GM19351 (cell line): ENCODE measurements around the gene AGAP3.

ENCODE experiments used
- ATAC-seq: cut with Tn5 transposase; IDR thresholded peaks from one replicate; pipeline ENCODE4 v1.9.1; 2021; ENCODE audit warnings: mild to moderate bottlenecking, moderate library complexity; ENCODE audit not compliant: unreplicated experiment

Gene AGAP3

DNA sequence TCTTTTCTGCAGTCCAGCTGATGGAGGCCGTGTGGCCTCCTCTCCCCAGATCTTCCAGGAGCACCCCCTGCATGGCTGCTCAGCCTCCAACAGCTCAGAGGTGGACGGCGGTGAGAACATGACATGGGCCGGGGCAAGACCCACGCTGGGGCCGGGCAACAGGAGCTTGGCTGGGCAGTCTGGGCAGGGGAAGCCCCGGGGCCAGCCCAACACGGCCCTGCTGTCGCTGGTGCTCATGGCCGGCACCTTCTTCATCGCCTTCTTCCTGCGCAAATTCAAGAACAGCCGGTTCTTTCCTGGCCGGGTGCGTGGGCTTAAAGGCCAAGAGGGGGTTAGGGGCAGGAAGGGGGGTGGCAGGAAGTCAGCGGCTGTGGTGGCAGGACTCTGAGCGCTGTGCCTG, 12.3 kb upstream of the AGAP3 start:
- no peak for ATAC-seq

DNA sequence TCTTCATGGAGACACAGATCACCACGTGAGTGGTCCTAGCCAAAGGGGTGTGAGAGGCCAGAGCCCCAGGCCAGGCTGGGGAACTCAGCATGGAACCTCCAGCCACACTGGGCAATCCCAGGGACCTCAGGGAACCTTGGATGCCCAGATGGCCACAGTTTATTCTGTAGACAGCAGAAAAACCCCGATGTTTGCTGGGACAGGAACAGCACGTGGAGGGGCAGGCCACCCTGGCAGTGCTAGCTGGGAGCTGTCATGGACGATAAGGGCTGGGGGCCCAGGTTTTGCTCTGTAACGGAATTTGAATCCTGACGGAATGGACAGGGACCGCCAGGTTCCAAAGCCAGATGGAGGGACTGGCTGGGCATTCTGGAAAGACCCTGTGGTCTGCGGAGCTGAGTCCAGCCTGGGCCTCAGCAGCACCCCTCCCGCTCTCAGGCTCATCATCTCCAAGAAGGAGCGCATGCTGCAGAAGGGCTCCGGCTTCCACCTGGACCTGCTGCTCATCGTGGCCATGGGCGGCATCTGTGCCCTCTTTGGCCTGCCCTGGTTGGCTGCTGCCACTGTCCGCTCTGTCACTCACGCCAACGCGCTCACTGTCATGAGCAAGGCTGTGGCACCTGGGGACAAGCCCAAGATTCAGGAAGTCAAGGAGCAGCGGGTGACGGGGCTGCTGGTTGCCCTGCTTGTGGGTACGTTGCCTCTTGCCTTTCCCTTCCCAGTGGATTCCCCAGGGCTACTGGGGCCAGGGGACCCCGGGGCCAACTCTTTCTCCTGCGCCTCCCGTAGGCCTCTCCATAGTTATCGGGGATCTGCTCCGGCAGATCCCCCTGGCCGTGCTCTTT, 11.2 kb upstream of the AGAP3 start:
- ATAC-seq, result no peak

DNA sequence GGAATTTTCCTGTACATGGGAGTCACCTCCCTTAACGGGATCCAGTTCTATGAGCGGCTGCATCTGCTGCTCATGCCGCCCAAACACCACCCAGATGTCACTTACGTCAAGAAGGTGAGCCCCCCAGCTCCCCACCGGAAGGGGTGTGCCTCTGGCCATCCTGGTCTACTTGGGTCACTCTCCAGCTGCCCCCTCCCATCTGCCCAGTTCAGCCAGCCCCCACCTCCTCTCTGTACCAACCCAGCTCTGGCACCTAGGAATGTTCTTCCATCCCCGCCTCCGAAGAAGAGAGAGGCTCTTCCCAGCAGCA, 10.7 kb upstream of the AGAP3 start:
- no peak for ATAC-seq

DNA sequence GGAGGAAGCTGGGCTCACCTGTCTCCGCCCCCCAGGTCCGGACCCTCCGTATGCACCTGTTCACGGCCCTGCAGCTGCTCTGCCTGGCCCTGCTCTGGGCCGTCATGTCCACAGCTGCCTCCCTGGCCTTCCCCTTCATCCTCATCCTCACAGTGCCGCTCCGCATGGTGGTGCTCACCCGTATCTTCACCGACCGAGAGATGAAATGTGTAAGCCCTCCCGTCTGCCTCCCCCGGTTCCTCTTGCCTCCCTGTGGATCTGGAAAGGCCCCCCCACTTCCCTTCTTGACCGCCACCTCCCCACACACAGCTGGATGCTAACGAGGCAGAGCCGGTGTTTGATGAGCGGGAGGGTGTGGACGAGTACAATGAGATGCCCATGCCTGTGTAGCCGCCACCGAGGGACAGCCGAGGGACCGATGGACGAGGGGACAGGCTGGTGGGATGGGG, 10.3 kb upstream of the AGAP3 start:
- ATAC-seq, result no peak

DNA sequence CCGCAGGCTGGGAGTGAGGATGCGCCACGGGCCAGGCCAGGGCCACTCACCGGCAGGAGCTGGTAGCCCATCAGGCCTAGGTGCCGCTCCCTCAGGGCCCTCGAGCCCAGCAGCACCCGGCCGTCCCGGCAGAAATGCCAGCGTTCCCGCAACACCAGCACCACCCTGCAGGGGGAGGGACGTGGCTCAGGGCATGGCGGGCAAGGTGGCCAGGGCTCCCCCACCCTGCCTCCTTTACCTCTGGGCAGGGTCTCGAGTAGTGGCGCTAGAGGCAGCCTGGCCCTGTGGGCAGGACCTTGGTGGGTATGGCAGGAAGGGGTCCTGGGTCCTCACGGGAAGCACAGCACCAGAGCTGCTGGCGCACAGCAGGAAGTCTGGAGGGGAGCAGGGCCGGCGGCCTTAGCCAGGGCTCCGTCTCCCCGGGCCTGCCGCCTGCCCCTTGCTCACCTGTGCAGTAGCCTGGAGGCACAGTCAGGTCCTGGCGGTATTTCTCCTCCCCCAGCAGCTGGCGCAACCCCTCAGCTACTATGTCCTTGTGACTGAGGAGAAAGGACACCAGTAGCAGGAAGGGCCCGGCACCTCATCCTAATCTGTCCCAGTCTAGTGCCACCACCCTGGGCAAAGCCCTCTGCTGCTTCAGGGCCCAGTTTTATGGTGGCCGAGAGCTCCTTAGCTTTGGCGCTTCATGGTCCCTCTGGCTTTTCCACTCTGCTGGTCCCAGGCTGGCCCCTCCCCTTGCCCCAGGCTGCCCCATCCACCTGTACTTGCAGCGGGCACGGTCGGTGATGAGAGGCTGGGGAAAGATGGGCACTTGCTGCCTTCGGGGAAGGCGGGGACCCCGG, 9.2 kb upstream of the AGAP3 start:
- no peak for ATAC-seq

DNA sequence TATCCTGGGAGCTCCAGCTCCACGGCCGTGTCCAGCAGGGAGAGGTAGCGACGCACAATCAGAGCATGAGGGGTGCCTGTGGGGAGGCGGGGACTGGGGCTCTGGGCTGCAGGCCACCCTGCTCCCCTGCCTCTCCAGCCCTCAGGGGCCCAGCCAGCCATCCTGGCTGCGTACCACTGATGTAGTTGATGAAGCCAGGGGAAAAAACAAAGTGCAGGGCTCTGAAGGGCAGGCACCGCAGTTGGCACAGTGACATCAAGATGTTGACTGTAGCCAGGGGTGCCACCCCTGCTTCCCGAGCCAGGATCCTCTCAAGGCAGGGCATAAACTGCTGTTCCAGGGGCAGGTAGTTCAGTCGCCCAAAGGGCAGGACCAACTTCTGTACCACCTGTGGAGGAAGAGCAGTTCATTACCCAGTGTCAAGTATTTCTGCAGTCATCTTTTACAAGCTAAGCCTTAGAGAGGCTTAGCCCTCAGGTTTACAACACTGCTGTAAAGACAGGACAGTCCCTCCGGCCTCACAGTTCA, 8.5 kb upstream of the AGAP3 start:
- no peak for ATAC-seq

DNA sequence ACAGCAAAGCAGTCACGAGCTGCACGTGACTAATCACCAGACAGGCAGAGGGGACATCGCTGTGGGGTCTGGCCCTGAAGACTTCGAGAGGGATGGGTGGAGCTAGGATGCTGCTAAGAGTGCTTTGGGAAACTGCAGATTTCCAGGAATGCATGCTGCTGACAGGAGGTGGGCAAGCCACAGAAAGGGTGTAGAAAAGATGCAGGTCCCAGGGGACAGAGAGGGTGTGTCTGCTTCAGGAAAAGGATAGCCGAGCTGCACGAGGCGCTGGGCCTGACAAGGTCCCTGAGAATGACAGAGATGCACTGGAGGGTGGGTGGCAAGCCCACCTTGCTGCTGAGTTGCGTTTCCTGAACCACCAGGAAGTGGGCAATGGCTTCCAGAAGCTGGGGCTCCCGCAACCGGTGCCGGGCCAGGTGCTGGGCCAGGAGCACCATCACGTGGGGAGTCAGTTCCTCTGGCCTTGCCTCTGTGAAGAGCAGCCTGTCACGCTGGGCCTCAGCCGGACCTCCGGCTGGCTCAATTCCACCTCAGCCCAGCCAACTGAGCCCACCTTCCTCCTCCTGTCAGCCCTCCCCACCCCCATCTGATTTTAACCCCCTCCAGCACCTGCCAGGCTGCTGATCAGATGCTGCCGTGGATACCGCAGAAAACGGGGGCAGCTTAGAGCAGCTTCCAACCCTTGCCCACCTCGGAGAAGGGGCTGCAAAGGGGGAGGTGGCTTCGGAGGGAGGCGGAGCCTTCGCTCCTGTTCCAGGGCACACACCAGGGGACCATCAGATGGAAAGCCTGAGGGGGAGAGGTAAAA, 7.8 kb upstream of the AGAP3 start:
- no peak for ATAC-seq

DNA sequence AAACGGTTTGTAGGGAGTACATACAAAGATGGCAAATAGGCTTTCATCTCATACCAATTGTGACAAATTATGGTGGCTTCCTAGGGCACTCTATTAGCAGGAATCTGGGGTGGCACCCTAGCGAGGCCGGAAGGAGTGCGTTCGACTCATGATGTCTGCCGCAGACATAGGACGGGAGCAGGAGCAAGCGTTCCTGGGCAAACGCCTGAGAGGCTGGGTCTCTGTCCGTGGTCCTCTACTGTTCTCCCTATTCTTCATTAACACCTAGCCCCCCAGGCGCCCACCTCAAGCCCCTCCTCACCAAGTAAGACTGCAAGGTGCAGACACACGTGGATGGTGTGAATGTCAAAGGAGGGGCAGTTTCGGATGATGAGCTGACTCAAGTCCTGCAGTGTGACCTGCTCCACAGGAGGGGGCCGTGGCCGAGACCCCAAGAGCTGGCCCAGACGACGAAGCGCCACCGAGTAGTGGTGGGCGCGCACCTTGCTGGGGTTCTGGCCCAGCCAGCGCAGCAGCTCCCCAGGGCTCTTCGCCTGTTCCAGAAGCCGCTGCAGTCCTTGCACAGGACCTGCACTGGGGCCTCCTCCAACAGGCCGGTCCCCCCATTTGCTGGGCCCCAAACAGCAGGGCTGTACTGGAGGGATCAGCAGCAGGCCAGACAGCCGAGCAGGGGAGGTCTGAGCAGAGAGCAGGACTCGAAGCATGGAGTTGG, 6.9 kb upstream of the AGAP3 start:
- no peak for ATAC-seq

DNA sequence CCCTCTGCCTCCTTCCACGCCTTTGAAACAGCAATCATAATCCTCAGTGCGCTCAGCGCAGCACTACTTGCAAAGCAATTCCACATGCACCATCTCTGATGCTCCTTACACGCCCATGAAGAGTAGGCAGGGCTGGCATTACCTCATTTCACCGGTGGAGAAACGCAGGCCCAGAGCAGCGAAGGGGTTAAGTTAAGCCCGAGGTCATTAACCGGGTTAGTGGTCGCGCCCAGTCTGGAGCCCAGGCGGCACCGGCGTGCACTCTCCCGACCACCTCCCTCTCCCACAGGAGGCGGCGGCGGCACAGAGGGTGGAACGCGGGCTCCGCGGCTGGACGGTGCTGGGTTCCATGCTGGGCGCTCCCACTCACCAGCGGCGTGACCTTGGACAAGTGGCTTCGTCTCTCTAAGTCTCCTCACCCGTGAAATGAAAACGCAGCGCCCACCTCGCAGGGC, 6.2 kb upstream of the AGAP3 start:
- ATAC-seq, result no peak

DNA sequence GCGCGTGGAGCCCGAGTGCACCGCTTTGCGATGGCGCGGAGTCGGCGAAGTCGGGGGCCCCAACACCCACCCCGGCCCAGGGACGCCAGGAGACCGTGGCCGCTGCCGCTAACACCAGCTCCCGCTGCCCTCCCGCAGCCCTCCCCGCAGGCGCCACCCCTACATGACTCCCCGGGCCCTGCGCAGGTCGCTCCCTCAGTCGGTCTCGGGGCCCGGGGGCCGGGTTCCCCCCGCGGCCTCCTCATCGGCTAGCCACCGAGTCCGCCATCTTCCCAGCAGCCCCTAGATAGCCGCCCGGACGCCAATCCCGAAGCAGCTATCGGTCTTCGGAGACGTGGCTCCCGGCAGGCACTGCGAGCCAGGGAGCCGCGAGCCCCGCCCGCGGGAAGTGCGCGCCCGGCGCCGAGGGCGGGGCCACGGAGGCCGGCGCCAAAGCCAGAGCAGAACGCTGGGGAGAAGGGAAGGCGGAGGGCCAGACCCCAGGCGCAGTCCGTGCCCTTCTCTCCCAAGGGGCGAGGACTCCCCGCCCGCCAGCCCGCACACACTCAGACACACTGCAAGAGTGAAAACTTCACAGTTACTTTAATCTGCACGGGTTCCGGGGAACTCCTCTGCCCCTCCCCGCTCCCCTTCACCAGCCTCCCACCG, 5.6 kb upstream of the AGAP3 start, which contains the start of gene FASTK:
TSS of gene FASTK (minus strand) at position 288 of the 648 bp plus-strand sequence. CDS start at position 245, 43 bp downstream.
- peak; percentile 76 for ATAC-seq

DNA sequence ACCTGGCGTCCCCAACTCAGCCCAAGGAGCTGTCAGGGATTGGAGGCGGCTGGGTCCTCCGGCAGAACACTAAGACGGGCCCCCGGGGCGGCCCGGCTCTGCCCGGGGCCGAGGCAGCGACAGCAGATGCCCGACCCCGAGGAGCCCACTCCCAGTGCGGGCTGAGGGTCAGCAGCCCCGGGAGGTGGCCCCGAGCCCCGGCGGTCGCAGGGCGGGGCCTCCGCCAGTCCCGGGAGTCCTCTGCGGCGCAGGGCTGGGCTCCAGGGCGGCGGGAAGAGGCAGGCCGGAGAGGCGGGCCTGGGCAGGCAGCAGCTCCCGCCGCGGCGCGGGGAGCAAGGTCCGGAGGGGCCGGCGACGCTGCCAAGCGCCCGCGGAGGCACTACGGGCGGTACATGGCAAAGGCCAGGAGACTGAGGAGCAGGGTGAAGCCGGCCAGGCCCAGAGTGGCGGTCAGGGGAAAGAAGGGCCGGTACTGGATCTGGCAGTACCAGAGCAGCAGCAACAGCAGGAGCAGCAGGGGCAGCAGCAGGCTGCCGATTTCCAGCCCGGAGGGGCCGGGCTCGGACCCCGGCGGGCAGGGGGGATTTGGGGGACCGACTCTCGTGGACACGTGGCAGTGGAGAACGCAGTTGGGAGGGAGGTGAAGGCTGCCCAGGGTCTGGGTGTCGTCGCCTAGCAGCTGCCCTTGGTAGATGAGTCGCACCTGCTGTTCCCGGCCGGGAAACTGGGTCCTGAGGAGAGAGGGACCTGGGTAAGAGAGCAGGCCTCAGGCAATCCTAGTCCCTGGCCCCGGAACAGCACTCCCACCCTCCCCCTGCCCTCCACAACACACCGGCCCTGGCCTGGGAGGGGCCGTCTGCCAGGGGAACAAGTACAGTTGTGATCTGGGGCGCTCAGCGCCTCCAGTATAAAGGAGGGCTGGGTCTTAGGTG, 4.8 kb upstream of the AGAP3 start:
- no peak for ATAC-seq

DNA sequence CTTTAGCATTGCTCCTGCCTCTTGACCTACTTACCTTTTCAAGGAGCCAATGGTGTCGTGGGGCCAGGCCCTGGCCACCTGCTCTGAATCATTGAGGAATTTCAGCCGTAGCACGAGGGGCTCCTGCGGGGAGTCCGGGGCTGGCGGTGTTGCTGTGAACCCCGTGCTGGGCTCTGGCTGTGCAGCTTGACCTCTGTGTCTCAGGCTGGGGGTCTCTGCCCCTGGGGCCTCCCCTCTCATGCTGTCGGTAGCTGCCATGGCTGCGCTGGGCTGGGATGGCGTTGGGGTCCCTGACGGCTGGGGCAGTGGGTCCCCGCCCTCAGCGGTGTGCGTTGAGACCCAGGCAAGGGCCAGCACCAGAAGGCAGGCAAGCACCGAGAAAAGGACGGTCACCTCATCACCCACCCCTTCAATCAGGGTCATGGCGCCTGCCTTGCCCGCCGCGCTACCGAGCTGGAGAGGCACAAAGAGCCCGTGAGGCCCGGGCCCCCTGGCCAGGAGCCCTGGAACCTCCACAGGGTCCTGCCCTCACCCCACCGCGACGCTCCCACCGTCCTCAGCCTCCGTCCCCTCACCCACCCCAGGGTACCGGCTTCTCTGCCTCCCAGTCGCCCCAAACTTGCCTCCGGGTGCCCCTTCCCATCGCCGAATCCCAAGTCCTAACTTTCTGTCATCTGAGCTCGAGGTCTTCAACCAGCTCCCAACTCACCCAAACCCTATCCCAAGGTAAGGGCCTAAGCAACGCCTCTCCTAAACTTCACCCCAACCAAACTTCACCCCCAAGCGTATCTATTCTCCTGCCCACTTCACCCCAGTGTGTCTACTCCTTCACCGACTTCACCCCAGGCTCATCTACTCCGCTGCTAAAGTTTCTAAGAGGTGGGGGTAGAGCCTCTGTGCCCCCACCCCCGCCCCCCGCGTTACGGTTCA, 3.9 kb upstream of the AGAP3 start:
- ATAC-seq, result no peak

DNA sequence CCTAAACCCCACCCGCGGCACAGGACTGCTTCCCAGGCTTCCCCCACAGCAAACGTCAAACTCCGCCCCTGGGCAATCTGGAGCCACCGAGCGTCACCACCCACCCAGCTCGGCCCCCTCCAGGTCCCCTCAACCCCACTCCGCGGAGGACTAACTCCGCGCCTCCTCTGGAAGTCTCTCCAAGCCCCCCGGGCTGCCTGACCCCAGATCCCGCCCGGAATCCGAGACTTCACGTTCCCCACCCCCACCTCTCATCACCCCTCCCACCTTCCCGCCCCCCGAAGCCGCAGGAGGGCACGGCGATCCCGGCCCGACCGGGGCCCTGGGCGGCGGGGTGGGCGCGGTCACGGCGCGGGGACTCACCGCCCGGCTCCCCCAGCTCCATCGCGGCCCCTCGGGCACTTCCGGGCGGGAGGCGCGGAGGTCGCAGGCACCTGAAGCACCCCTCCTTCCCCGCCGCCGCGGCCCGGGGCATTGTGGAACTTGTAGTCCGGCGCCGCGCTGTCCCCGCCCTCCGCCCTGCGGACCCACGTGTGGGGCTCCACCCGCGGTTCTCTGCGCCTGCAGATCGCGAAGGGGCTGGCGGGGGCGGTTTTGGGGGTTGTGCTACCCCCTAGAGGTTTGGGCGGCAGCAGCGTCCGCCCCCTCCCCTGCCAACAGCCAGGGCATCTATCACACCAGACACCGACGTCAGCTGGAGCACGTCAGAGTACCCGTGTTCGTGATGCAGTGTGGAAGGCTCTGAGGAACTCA, 3.0 kb upstream of the AGAP3 start, which contains the start of gene TMUB1:
TSS of gene TMUB1 (minus strand) at position 423 of the 753 bp plus-strand sequence. CDS start 930 bp downstream, outside the sequence.
- peak; percentile 47 for ATAC-seq

DNA sequence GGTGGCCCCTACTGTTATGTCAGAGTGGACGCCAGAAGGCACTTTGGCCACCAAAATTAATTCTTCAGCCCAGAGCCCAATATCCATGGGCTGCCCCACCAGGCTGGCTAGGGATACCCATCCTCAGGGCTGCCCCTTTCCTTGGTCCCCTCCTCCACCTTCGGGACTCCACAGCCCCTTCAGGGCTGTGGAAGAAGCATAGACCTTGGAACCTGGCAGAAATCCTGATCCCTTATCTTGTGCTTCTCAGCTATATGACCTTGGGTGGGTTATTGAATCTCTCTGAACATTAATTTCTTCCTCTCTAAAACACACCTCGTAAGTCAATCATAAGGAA, 2.5 kb upstream of the AGAP3 start:
- ATAC-seq, result no peak

DNA sequence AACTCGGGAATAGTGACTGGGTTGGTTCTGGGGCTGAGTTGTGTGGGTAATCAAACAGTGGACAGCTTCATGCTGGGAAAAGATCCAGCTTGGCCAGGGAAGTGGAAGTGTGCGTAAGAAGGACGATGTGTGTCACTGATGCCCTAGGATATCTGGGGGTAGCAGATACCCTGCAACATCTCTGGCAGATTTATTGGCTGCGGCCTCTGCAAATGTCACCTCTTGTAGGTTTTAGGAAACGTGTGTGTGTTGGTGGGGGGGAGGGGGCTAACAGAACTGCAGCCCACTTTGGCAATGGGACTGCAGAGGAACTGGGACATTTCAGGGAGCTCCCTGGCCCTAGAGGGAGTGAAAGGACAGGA, 965 bp upstream of the AGAP3 start:
- no peak for ATAC-seq

DNA sequence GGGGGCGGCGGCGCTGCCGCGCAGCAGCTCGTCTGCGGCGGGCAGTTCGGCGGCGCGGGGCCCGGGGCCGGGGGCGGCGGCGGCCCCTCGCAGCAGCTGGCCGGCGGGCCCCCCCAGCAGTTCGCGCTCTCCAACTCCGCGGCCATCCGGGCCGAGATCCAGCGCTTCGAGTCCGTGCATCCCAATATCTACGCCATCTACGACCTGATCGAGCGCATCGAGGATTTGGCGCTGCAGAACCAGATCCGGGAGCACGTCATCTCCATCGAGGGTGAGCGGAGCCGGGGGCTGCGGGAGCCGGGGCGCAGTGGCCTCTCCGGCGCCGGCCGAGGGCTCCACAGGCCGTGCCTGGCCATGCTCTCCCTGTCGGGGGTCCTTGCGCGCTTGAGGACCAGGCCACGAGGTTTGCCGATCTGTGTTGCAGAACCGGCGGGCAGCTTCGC, 548 bp downstream of the AGAP3 start:
- no peak for ATAC-seq
